CD14-positive monocyte (primary cell): ENCODE data around the gene ARHGEF11. TPM values are rescaled to one million over a fixed set of nuclear protein-coding genes. Genes with fewer than 3 reads are reported as not detected.
A peak's percentile ranks its signal among the peaks of the same experiment; 100 is the strongest.

ENCODE experiments used
- DNase-seq, 3 donors: peaks; one replicate each; pipeline ENCODE4 v3.0.0-alpha.2; 2011 to 2022
- H2AFZ ChIP-seq: 2 replicates; pipeline ENCODE4 v1.6.0; 2012; ENCODE audit warnings: mild to moderate bottlenecking, low read depth, low read length, inconsistent platforms; ENCODE audit not compliant: insufficient read depth, poor library complexity, severe bottlenecking
- H3K27ac ChIP-seq, 2 donors: 1 replicate in 1 of 2; 2 replicates in 1 of 2; pipeline ENCODE4 v1.5.1; 2012 to 2013; ENCODE audit warnings: low read length in 2 of 2, control low read depth in 1 of 2, inconsistent platforms in 1 of 2, low read depth in 1 of 2, mild to moderate bottlenecking in 1 of 2
- H3K27me3 ChIP-seq, 2 donors: one replicate each; pipeline versions ENCODE4 v1.6.0 to v1.6.1; 2011 to 2013; ENCODE audit warnings: low read length in 2 of 2; ENCODE audit not compliant: control insufficient read depth in 2 of 2, insufficient read depth in 2 of 2
- H3K36me3 ChIP-seq, 2 donors: replicated peaks in 1 of 2; 1 replicate in 1 of 2; 2 replicates in 1 of 2; pipeline versions ENCODE4 v1.5.1 to v1.6.1; 2012 to 2013; ENCODE audit warnings: low read length in 2 of 2, control low read depth in 1 of 2, inconsistent platforms in 1 of 2, mild to moderate bottlenecking in 1 of 2; ENCODE audit not compliant: insufficient read depth in 2 of 2, control insufficient read depth in 1 of 2
- H3K4me1 ChIP-seq, 2 donors: 1 replicate in 1 of 2; 2 replicates in 1 of 2; pipeline versions ENCODE4 v1.5.1 to v1.6.1; 2012 to 2013; ENCODE audit warnings: low read length in 2 of 2, control low read depth in 1 of 2, inconsistent platforms in 1 of 2, mild to moderate bottlenecking in 1 of 2, moderate library complexity in 1 of 2; ENCODE audit not compliant: insufficient read depth in 2 of 2, control insufficient read depth in 1 of 2
- H3K4me2 ChIP-seq: replicated peaks from 2 replicates; pipeline ENCODE3; 2012; ENCODE audit warnings: low read length, moderate library complexity, mild to moderate bottlenecking; ENCODE audit not compliant: poor library complexity, severe bottlenecking; ENCODE audit errors: extremely low read depth
- H3K4me3 ChIP-seq, 3 experiments: fragments of 200-600 bp in 1 of 3; sonication (generic) in 1 of 3; replicated peaks in 1 of 3; 1 replicate in 2 of 3; 2 replicates in 1 of 3; pipeline ENCODE4 v1.5.1; 2011 to 2013; ENCODE audit warnings: low read length in 3 of 3, mild to moderate bottlenecking in 3 of 3, control low read depth in 2 of 3, low read depth in 2 of 3, inconsistent platforms in 1 of 3, moderate library complexity in 1 of 3
- H3K79me2 ChIP-seq: 2 replicates; pipeline ENCODE4 v1.6.0; 2012; ENCODE audit warnings: mild to moderate bottlenecking, control low read depth, inconsistent platforms, low read length, moderate library complexity; ENCODE audit not compliant: insufficient read depth
- H3K9ac ChIP-seq: 2 replicates; pipeline ENCODE4 v1.6.0; 2017; ENCODE audit warnings: low read length, mild to moderate bottlenecking; ENCODE audit not compliant: insufficient read depth, poor library complexity, severe bottlenecking
- H3K9me3 ChIP-seq, 2 donors: replicated peaks in 1 of 2; 1 replicate in 1 of 2; 2 replicates in 1 of 2; pipeline versions ENCODE4 v1.5.1 to v1.6.1; 2012 to 2013; ENCODE audit warnings: low read length in 2 of 2, control low read depth in 1 of 2; ENCODE audit not compliant: control insufficient read depth in 1 of 2, insufficient read depth in 1 of 2
- H4K20me1 ChIP-seq: 2 replicates; pipeline ENCODE4 v1.6.0; 2012; ENCODE audit warnings: mild to moderate bottlenecking, low read length, control low read depth, moderate library complexity; ENCODE audit not compliant: insufficient read depth
- H3K27ac Mint-ChIP-seq, 7 donors: one replicate each; pipeline ENCODE4 v1.8.0; 2020; ENCODE audit warnings: mild to moderate bottlenecking in 7 of 7, mixed read lengths in 7 of 7, moderate library complexity in 6 of 7, inconsistent platforms in 2 of 7
- H3K27me3 Mint-ChIP-seq, 3 donors: one replicate each; pipeline ENCODE4 v1.8.0; 2021 to 2022; ENCODE audit warnings: low read depth in 3 of 3, mild to moderate bottlenecking in 3 of 3, mixed read lengths in 3 of 3, moderate library complexity in 3 of 3, inconsistent platforms in 1 of 3
- H3K36me3 Mint-ChIP-seq, 2 donors: one replicate each; pipeline ENCODE4 v1.8.0; 2020; ENCODE audit warnings: mixed read lengths in 2 of 2, inconsistent platforms in 1 of 2, mild to moderate bottlenecking in 1 of 2
- H3K4me1 Mint-ChIP-seq: one replicate; pipeline ENCODE4 v1.8.0; 2020; ENCODE audit warnings: mild to moderate bottlenecking, mixed read lengths
- H3K4me3 Mint-ChIP-seq, 2 donors: one replicate each; pipeline ENCODE4 v1.8.0; 2020; ENCODE audit warnings: mild to moderate bottlenecking in 2 of 2, mixed read lengths in 2 of 2, moderate library complexity in 1 of 2
- H3K9me3 Mint-ChIP-seq, 7 donors: one replicate each; pipeline ENCODE4 v1.8.0; 2020 to 2022; ENCODE audit warnings: mixed read lengths in 7 of 7, mild to moderate bottlenecking in 6 of 7, moderate library complexity in 6 of 7, inconsistent platforms in 2 of 7
- CTCF ChIP-seq: fragments of 200-600 bp; IDR thresholded peaks from one replicate; pipeline ENCODE4 v1.8.0; 2022; ENCODE audit warnings: antibody characterized with exemption, mild to moderate bottlenecking
- WGBS: methylation state at CpG from one replicate; pipeline ENCODE4 v1.1.5; 2013; ENCODE audit warnings: missing lambda C conversion rate; ENCODE audit not compliant: insufficient coverage; 5-methylcytosine and 5-hydroxymethylcytosine counted together
- intact Hi-C, 2 donors: fragments of 100-400 bp; cut with micrococcal nuclease; formaldehyde crosslinking; loops; one replicate each; pipeline versions ENCODE4 v1.15.0 to v1.15.1; 2023
- polyA plus RNA-seq, 3 donors: library from polyadenylated mRNA; depleted of rRNA in 1 of 3; unstranded in 2 of 3; stranded (reverse) in 1 of 3; fragments of 300-500 nt in 2 of 3; fragments of >200 nt in 1 of 3; fragmentation: Illumina TruSeq in 2 of 3; gene quantifications; 1 replicate in 2 of 3; 2 replicates in 1 of 3; pipeline ENCODE4 v1.2.3, GENCODE V29; 2012 to 2021

Gene ARHGEF11
- polyA plus RNA-seq, 3 donors, result 17.0 to 78.5 (median 17.7) TPM

- Histone ChIP-seq H4K20me1 (peaks cover 91% of the 10 kb centered on the region), H2AFZ (no peak overlapping the region), H3K4me1 (no peaks in the 10 kb centered on the region), H3K27me3 (no peaks in the 10 kb centered on the region), H3K9ac (no peak overlapping the region), H3K36me3 (peaks cover 3 to 29% of the 10 kb centered on the region in 2 donors), H3K27ac (peak overlapping the region in 1 of 2 donors; percentile 1), H3K4me3 (no peak overlapping the region), H3K9me3 (peaks cover 8 to 24% of the 10 kb centered on the region in 2 donors), H3K79me2 (peaks cover 68% of the 10 kb centered on the region), H3K4me2 (no peak overlapping the region)
- H3K36me3 Mint-ChIP-seq, result peaks cover 26 to 28% of the 10 kb centered on the region in 2 donors
- no peak for TF ChIP-seq CTCF
- 100% methylated on average over 2 of the region's 2 CpGs for WGBS
- DNase-seq, result no peak
- H3K27ac Mint-ChIP-seq, result peak overlapping the region in 1 of 7 donors; percentile 3
- no peak overlapping the region for H3K4me3 Mint-ChIP-seq
- H3K27me3 Mint-ChIP-seq, result no peaks in the 10 kb centered on the region
- peaks cover 12% of the 10 kb centered on the region for H3K4me1 Mint-ChIP-seq
- peaks cover 8 to 22% (median 14%) of the 10 kb centered on the region in 7 donors for H3K9me3 Mint-ChIP-seq
- intact Hi-C loops, result no loop called here
These were observed 19.7 kb downstream of the ARHGEF11 start for GRCh38 chr1:157025856-157026255.

- Histone ChIP-seq H3K9me3 (peaks cover 8 to 27% of the 10 kb centered on the region in 2 donors), H4K20me1 (peaks cover 91% of the 10 kb centered on the region), H2AFZ (no peak overlapping the region), H3K4me3 (no peak overlapping the region), H3K36me3 (peaks cover 3 to 31% of the 10 kb centered on the region in 2 donors), H3K27me3 (no peaks in the 10 kb centered on the region), H3K79me2 (peaks cover 70% of the 10 kb centered on the region), H3K4me1 (no peaks in the 10 kb centered on the region), H3K9ac (no peak overlapping the region), H3K27ac (no peak overlapping the region), H3K4me2 (no peak overlapping the region)
- WGBS, result no CpG with 5 or more reads among the region's 3 CpGs
- no peak for TF ChIP-seq CTCF
- H3K4me3 Mint-ChIP-seq, result no peak overlapping the region
- H3K27me3 Mint-ChIP-seq, result no peaks in the 10 kb centered on the region
- H3K4me1 Mint-ChIP-seq, result peaks cover 7% of the 10 kb centered on the region
- DNase-seq, result no peak
- peaks cover 8 to 22% (median 14%) of the 10 kb centered on the region in 7 donors for H3K9me3 Mint-ChIP-seq
- H3K27ac Mint-ChIP-seq, result peak overlapping the region in 1 of 7 donors; percentile 3
- intact Hi-C loops, result no loop called here
- H3K36me3 Mint-ChIP-seq, result peaks cover 25 to 26% of the 10 kb centered on the region in 2 donors
These were observed 20.2 kb downstream of the ARHGEF11 start for GRCh38 chr1:157025385-157025784.
